ENCODE measurements around the gene KPNA3.
"Not testable (repeated sequence)": the region's sequence is repeated elsewhere in the genome, so short reads cannot be mapped to it uniquely, and the experiment has no call there.

Gene KPNA3

DNA sequence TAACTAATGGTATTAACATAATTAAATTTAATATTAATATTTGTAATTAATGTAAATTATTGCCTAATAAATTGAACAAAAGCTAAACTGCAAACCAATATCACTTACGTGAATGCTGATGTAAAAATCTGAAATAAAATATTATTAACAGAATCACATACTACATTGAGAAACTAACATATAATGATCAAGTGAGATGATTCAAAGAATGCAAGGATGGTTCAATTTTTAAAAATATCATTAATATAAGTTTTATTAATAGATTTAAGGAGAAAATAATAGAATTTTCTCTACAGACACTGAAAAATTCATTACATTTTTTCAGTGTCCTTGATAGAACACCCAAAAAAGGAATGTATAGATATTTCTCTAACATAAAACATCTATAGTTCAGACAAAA lies 77.7 kb downstream of the KPNA3 start:
- no peak overlapping the region for H2AFZ ChIP-seq (ENCODE audit: low read depth, low read length)
- no peak overlapping the region for H3K4me2 ChIP-seq (ENCODE audit: low read length)
- H3K9me3 ChIP-seq (ENCODE audit: insufficient read depth, low read length), result peaks cover 8% of the 10 kb centered on the region; the same call in 1 of the 2 replicates
- H3K27ac ChIP-seq (ENCODE audit: low read length), result no peak overlapping the region
- H3K9ac ChIP-seq (ENCODE audit: low read length), result no peak overlapping the region
- peaks cover 58% of the 10 kb centered on the region for H3K36me3 ChIP-seq (replicated peaks; ENCODE audit: low read depth, low read length)
- no peaks in the 10 kb centered on the region for H3K27me3 ChIP-seq (ENCODE audit: low read depth, low read length)
- H3K4me1 ChIP-seq (ENCODE audit: low read length), result no peaks in the 10 kb centered on the region
- no peak for TF ChIP-seq EZH2phosphoT487 (IDR thresholded peaks at IDR 0.05; ENCODE audit: low read depth)
- TF ChIP-seq, protein P1, sequence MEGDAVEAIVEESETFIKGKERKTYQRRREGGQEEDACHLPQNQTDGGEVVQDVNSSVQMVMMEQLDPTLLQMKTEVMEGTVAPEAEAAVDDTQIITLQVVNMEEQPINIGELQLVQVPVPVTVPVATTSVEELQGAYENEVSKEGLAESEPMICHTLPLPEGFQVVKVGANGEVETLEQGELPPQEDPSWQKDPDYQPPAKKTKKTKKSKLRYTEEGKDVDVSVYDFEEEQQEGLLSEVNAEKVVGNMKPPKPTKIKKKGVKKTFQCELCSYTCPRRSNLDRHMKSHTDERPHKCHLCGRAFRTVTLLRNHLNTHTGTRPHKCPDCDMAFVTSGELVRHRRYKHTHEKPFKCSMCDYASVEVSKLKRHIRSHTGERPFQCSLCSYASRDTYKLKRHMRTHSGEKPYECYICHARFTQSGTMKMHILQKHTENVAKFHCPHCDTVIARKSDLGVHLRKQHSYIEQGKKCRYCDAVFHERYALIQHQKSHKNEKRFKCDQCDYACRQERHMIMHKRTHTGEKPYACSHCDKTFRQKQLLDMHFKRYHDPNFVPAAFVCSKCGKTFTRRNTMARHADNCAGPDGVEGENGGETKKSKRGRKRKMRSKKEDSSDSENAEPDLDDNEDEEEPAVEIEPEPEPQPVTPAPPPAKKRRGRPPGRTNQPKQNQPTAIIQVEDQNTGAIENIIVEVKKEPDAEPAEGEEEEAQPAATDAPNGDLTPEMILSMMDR (IDR thresholded peaks at IDR 0.05; ENCODE audit: low read depth, low read length), result no peak
- H3K4me3 ChIP-seq (ENCODE audit: low read length), result no peak overlapping the region
- no peaks in the 10 kb centered on the region for H3K79me2 ChIP-seq (ENCODE audit: low read length)
- H4K20me1 ChIP-seq (ENCODE audit: insufficient read depth, low read length), result no peaks in the 10 kb centered on the region

- Histone ChIP-seq H3K9me3 (ENCODE audit: insufficient read depth, low read length) (peaks cover 8% of the 10 kb centered on the region; the same call in 1 of the 2 replicates), H3K9ac (ENCODE audit: low read length) (no peak overlapping the region), H3K4me1 (ENCODE audit: low read length) (no peaks in the 10 kb centered on the region), H3K79me2 (ENCODE audit: low read length) (no peaks in the 10 kb centered on the region), H2AFZ (ENCODE audit: low read depth, low read length) (no peak overlapping the region), H4K20me1 (ENCODE audit: insufficient read depth, low read length) (no peaks in the 10 kb centered on the region), H3K4me3 (ENCODE audit: low read length) (no peak overlapping the region), H3K27ac (ENCODE audit: low read length) (no peak overlapping the region), H3K4me2 (ENCODE audit: low read length) (no peak overlapping the region), H3K36me3 (replicated peaks; ENCODE audit: low read depth, low read length) (peaks cover 48% of the 10 kb centered on the region), H3K27me3 (ENCODE audit: low read depth, low read length) (no peaks in the 10 kb centered on the region)
- TF ChIP-seq, protein P1 (IDR thresholded peaks at IDR 0.05; ENCODE audit: low read depth, low read length), result no peak
- no peak for TF ChIP-seq EZH2phosphoT487 (IDR thresholded peaks at IDR 0.05; ENCODE audit: low read depth)
Measured at GRCh38 chr13:49711218-49711863, 81.1 kb downstream of the KPNA3 start.

DNA sequence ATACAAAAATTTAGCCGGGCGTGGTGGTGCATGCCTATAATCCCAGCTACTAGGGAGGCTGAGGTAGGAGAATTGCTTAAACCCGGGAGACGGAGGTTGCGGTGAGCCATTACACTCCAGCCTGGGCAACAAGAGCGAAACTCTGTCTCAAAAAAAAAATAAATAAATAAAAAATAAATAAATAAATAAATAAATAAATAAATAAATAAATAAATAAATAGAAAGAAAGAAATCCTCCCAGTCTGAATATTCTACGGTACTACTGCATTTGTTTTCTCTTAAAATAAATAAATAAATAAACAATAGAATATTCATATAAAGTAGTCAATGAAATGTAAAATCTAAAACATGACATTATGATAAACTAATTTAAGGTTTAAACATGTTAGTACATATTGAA lies 88.2 kb downstream of the KPNA3 start:
- H3K4me2 ChIP-seq (ENCODE audit: low read length); H3K4me3 ChIP-seq (ENCODE audit: low read length); H3K79me2 ChIP-seq (ENCODE audit: low read length); H3K27ac ChIP-seq (ENCODE audit: low read length); H3K27me3 ChIP-seq (ENCODE audit: low read depth, low read length); H2AFZ ChIP-seq (ENCODE audit: low read depth, low read length); H3K9me3 ChIP-seq (ENCODE audit: insufficient read depth, low read length); H3K9ac ChIP-seq (ENCODE audit: low read length); H3K4me1 ChIP-seq (ENCODE audit: low read length); H4K20me1 ChIP-seq (ENCODE audit: insufficient read depth, low read length): not testable (repeated sequence)
- H3K36me3 ChIP-seq (replicated peaks; ENCODE audit: low read depth, low read length), result peaks cover 29% of the 10 kb centered on the region

- Histone ChIP-seq H4K20me1 (ENCODE audit: insufficient read depth, low read length) (no peaks in the 10 kb centered on the region), H3K4me2 (ENCODE audit: low read length) (no peak overlapping the region), H2AFZ (ENCODE audit: low read depth, low read length) (no peak overlapping the region), H3K9me3 (ENCODE audit: insufficient read depth, low read length) (no peaks in the 10 kb centered on the region), H3K79me2 (ENCODE audit: low read length) (no peaks in the 10 kb centered on the region), H3K27me3 (ENCODE audit: low read depth, low read length) (no peaks in the 10 kb centered on the region), H3K4me3 (ENCODE audit: low read length) (no peak overlapping the region), H3K9ac (ENCODE audit: low read length) (no peak overlapping the region), H3K36me3 (replicated peaks; ENCODE audit: low read depth, low read length) (peaks cover 26% of the 10 kb centered on the region), H3K27ac (ENCODE audit: low read length) (no peak overlapping the region), H3K4me1 (ENCODE audit: low read length) (no peaks in the 10 kb centered on the region)
- TF ChIP-seq, protein P1 (IDR thresholded peaks at IDR 0.05; ENCODE audit: low read depth, low read length), result no peak
- no peak for TF ChIP-seq EZH2phosphoT487 (IDR thresholded peaks at IDR 0.05; ENCODE audit: low read depth)
Measured at GRCh38 chr13:49701491-49701890, 91.0 kb downstream of the KPNA3 start.
